H9 (cell line): Measurements from ENCODE around the gene LRP5. TPM values are rescaled to one million over a fixed set of nuclear protein-coding genes. Genes with fewer than 3 reads are reported as not detected.

ENCODE experiments used
- DNase-seq: peaks from one replicate; pipeline ENCODE4 v3.0.0-alpha.2; 2017
- H2AFZ ChIP-seq: one replicate; pipeline ENCODE4 v1.6.1; 2013; ENCODE audit warnings: mild to moderate bottlenecking, low read length, control low read depth, moderate library complexity
- H2AK5ac ChIP-seq: 2 replicates; pipeline ENCODE4 v1.6.1; 2013; ENCODE audit warnings: low read length, control low read depth, mixed read lengths; ENCODE audit not compliant: insufficient read length
- H2BK120ac ChIP-seq: one replicate; pipeline ENCODE4 v1.6.1; 2013; ENCODE audit warnings: low read depth, mild to moderate bottlenecking, low read length, control low read depth, inconsistent platforms; ENCODE audit not compliant: poor library complexity, severe bottlenecking
- H2BK12ac ChIP-seq: 2 replicates; pipeline ENCODE4 v1.6.1; 2013; ENCODE audit warnings: low read length, control low read depth, mixed read lengths, low read depth; ENCODE audit not compliant: insufficient read length
- H2BK15ac ChIP-seq: 2 replicates; pipeline ENCODE4 v1.6.1; 2013; ENCODE audit warnings: low read depth, low read length, control low read depth
- H2BK20ac ChIP-seq: one replicate; pipeline ENCODE4 v1.6.1; 2013; ENCODE audit warnings: low read depth, mild to moderate bottlenecking, low read length, control low read depth, inconsistent platforms; ENCODE audit not compliant: poor library complexity, severe bottlenecking
- H2BK5ac ChIP-seq: 2 replicates; pipeline ENCODE4 v1.6.1; 2013; ENCODE audit warnings: low read length, control low read depth, mixed read lengths; ENCODE audit not compliant: insufficient read length
- H3K14ac ChIP-seq: 2 replicates; pipeline ENCODE4 v1.6.1; 2013; ENCODE audit warnings: low read length, control low read depth; ENCODE audit not compliant: insufficient read depth
- H3K18ac ChIP-seq: 2 replicates; pipeline ENCODE4 v1.6.1; 2013; ENCODE audit warnings: low read depth, mild to moderate bottlenecking, mixed read lengths, low read length, control low read depth; ENCODE audit not compliant: insufficient read length
- H3K23ac ChIP-seq: 2 replicates; pipeline ENCODE4 v1.6.1; 2013; ENCODE audit warnings: low read length, control low read depth, mixed read lengths, low read depth; ENCODE audit not compliant: insufficient read length
- H3K23me2 ChIP-seq: 2 replicates; pipeline ENCODE4 v1.6.1; 2013; ENCODE audit warnings: low read depth, mild to moderate bottlenecking, mixed read lengths, low read length, control low read depth; ENCODE audit not compliant: insufficient read length, poor library complexity, severe bottlenecking
- H3K27ac ChIP-seq: 2 replicates; pipeline ENCODE4 v1.5.1; 2013; ENCODE audit warnings: low read length, control low read depth, mixed read lengths, low read depth; ENCODE audit not compliant: insufficient read length
- H3K27me3 ChIP-seq: 2 replicates; pipeline ENCODE4 v1.6.1; 2013; ENCODE audit warnings: low read length, control low read depth, inconsistent platforms; ENCODE audit not compliant: insufficient read depth
- H3K4ac ChIP-seq: 2 replicates; pipeline ENCODE4 v1.6.1; 2013; ENCODE audit warnings: low read depth, mild to moderate bottlenecking, control low read depth, inconsistent platforms, low read length, moderate library complexity
- H3K4me1 ChIP-seq: 2 replicates; pipeline ENCODE4 v1.6.1; 2013; ENCODE audit warnings: low read length, control low read depth, inconsistent platforms; ENCODE audit not compliant: insufficient read depth
- H3K4me2 ChIP-seq: 2 replicates; pipeline ENCODE4 v1.6.1; 2013; ENCODE audit warnings: low read length, control low read depth, mixed read lengths; ENCODE audit not compliant: insufficient read length, insufficient read depth
- H3K56ac ChIP-seq: 2 replicates; pipeline ENCODE4 v1.6.1; 2013; ENCODE audit warnings: low read depth, mild to moderate bottlenecking, mixed read lengths, low read length, control low read depth; ENCODE audit not compliant: insufficient read length
- H3K79me1 ChIP-seq: 2 replicates; pipeline ENCODE4 v1.6.1; 2013; ENCODE audit warnings: low read depth, mild to moderate bottlenecking, moderate library complexity, low read length, control low read depth, inconsistent platforms; ENCODE audit not compliant: insufficient read depth, poor library complexity, severe bottlenecking
- H3K79me2 ChIP-seq: 2 replicates; pipeline ENCODE4 v1.6.1; 2013; ENCODE audit warnings: low read length, control low read depth, inconsistent platforms; ENCODE audit not compliant: insufficient read depth
- H3K9ac ChIP-seq: 2 replicates; pipeline ENCODE4 v1.6.1; 2013; ENCODE audit warnings: low read length, control low read depth, mixed read lengths; ENCODE audit not compliant: insufficient read length; ENCODE audit errors: extremely low read depth
- H3K9me3 ChIP-seq: one replicate; pipeline ENCODE4 v1.6.1; 2013; ENCODE audit warnings: low read depth, low read length, inconsistent platforms; ENCODE audit not compliant: control insufficient read depth
- H3T11ph ChIP-seq: one replicate; pipeline ENCODE4 v1.6.1; 2013; ENCODE audit warnings: mild to moderate bottlenecking, low read length, control low read depth, inconsistent platforms
- H4K20me1 ChIP-seq: one replicate; pipeline ENCODE4 v1.6.1; 2013; ENCODE audit not compliant: control insufficient read depth, insufficient read length, insufficient read depth
- H4K5ac ChIP-seq: 2 replicates; pipeline ENCODE4 v1.6.1; 2013; ENCODE audit warnings: low read depth, mild to moderate bottlenecking, mixed read lengths, low read length, control low read depth; ENCODE audit not compliant: insufficient read length
- H4K8ac ChIP-seq: replicated peaks from 2 replicates; pipeline ENCODE4 v1.6.1; 2013; ENCODE audit warnings: low read length, control low read depth, mixed read lengths, low read depth; ENCODE audit not compliant: insufficient read length
- H4K91ac ChIP-seq: 2 replicates; pipeline ENCODE4 v1.6.1; 2013; ENCODE audit warnings: low read depth, mild to moderate bottlenecking, moderate library complexity, mixed read lengths, low read length, control low read depth; ENCODE audit not compliant: insufficient read length
- H3K27ac Mint-ChIP-seq, 3 experiments: 2 replicates in 2 of 3; 3 replicates in 1 of 3; pipeline ENCODE4 v1.8.0; 2020 to 2021; ENCODE audit warnings: mixed read lengths in 3 of 3, mild to moderate bottlenecking in 1 of 3, moderate library complexity in 1 of 3
- H3K27me3 Mint-ChIP-seq: 2 replicates; pipeline ENCODE4 v1.8.0; 2021; ENCODE audit warnings: low read depth, mild to moderate bottlenecking, moderate library complexity, mixed read lengths
- H3K36me3 Mint-ChIP-seq, 3 experiments: 2 replicates in 2 of 3; 3 replicates in 1 of 3; pipeline ENCODE4 v1.8.0; 2020 to 2021; ENCODE audit warnings: low read depth in 3 of 3, mixed read lengths in 3 of 3; ENCODE audit not compliant: insufficient read depth in 1 of 3
- H3K4me1 Mint-ChIP-seq, 2 experiments: 2 replicates each; pipeline ENCODE4 v1.8.0; 2020; ENCODE audit warnings: mixed read lengths in 2 of 2
- H3K4me3 Mint-ChIP-seq, 2 experiments: 2 replicates in 1 of 2; 3 replicates in 1 of 2; pipeline ENCODE4 v1.8.0; 2020 to 2021; ENCODE audit warnings: mild to moderate bottlenecking in 2 of 2, mixed read lengths in 2 of 2, moderate library complexity in 1 of 2
- H3K9me3 Mint-ChIP-seq, 2 experiments: 2 replicates in 1 of 2; 3 replicates in 1 of 2; pipeline ENCODE4 v1.8.0; 2020; ENCODE audit warnings: mild to moderate bottlenecking in 2 of 2, mixed read lengths in 2 of 2, moderate library complexity in 1 of 2
- CTCF ChIP-seq: fragments of 200-600 bp; sonication (generic); conservative IDR thresholded peaks from 3 replicates; pipeline ENCODE4 v1.8.0; 2021; ENCODE audit warnings: antibody characterized with exemption, mild to moderate bottlenecking
- WGBS: extraction: QIAGEN DNeasy Blood & Tissue Kit; methylation state at CpG from one replicate; pipeline ENCODE4 v1.1.7; 2013; ENCODE audit warnings: missing lambda C conversion rate, low lambda C conversion rate, mixed read lengths; ENCODE audit not compliant: insufficient read length; ENCODE audit errors: extremely low coverage; 5-methylcytosine and 5-hydroxymethylcytosine counted together
- total RNA-seq: library from RNA; stranded (reverse); gene quantifications from 2 replicates; pipeline ENCODE4 v1.2.1, GENCODE V29; 2021

The LRP5 gene
- total RNA-seq, 1 experiment from 2014 or later: 38.4 TPM

- Histone ChIP-seq H3K9ac (peak overlapping the region; percentile 55), H2AK5ac (no peak overlapping the region), H3K56ac (no peak overlapping the region), H4K91ac (no peak overlapping the region), H3K79me2 (peaks cover 16% of the 10 kb centered on the region; the same call in 1 of the 2 replicates), H3K9me3 (no peaks in the 10 kb centered on the region), H4K8ac (no peak overlapping the region), H2BK20ac (no peak overlapping the region), H2BK5ac (no peak overlapping the region), H3K4ac (no peak overlapping the region), H3K79me1 (no peaks in the 10 kb centered on the region), H2BK15ac (no peak overlapping the region), H2AFZ (no peak overlapping the region), H3K27me3 (no peaks in the 10 kb centered on the region), H2BK12ac (no peak overlapping the region), H3K27ac (no peak overlapping the region), H2BK120ac (no peak overlapping the region), H3K4me2 (peak overlapping the region; percentile 75), H4K5ac (no peak overlapping the region), H3K14ac (peak overlapping the region; percentile 27), H3K23ac (no peak overlapping the region), H3T11ph (no peak overlapping the region), H4K20me1 (no peaks in the 10 kb centered on the region), H3K4me1 (peaks cover 6% of the 10 kb centered on the region; the same call in 1 of the 2 replicates), H3K23me2 (peaks cover 13% of the 10 kb centered on the region), H3K18ac (peak overlapping the region; percentile 73)
- H3K27ac Mint-ChIP-seq: peak overlapping the region; percentile 25 to 93 (median 83); a peak in 6 of 7 replicates
- H3K4me1 Mint-ChIP-seq: peaks cover 50 to 53% of the 10 kb centered on the region in 2 experiments
- peak; percentile 36 for DNase-seq
- peak overlapping the region; percentile 87 to 89 for H3K4me3 Mint-ChIP-seq
- WGBS: no CpG with 5 or more reads among the region's 19 CpGs
- no peaks in the 10 kb centered on the region; a peak in 1 of 7 replicates for H3K36me3 Mint-ChIP-seq
- no peak for TF ChIP-seq CTCF
- H3K9me3 Mint-ChIP-seq: no peaks in the 10 kb centered on the region; a peak in 2 of 5 replicates
- peaks cover 4% of the 10 kb centered on the region for H3K27me3 Mint-ChIP-seq
These were observed 1.3 kb downstream of the LRP5 start for GRCh38 chr11:68313574-68314202.
